Parathyroid adenoma (tissue), 2 donors: ENCODE results near the gene C11orf97.

ENCODE experiments used
- H2AFZ ChIP-seq: fragments of 300-600 bp; sonication (generic); one replicate; pipeline ENCODE4 v1.7.0; 2017; ENCODE audit warnings: antibody characterized with exemption, mild to moderate bottlenecking
- H3K27ac ChIP-seq: fragments of 300-600 bp; sonication (generic); one replicate; pipeline ENCODE4 v1.7.0; 2017
- H3K27me3 ChIP-seq: fragments of 300-600 bp; sonication (generic); one replicate; pipeline ENCODE4 v1.7.0; 2017; ENCODE audit warnings: low read length; ENCODE audit not compliant: control insufficient read depth, insufficient read depth
- H3K36me3 ChIP-seq: fragments of 300-600 bp; sonication (generic); one replicate; pipeline ENCODE4 v1.7.0; 2017; ENCODE audit warnings: low read length; ENCODE audit not compliant: control insufficient read depth, insufficient read depth
- H3K4me1 ChIP-seq: fragments of 300-600 bp; sonication (generic); one replicate; pipeline ENCODE4 v1.7.0; 2017; ENCODE audit warnings: control low read depth
- H3K4me2 ChIP-seq: fragments of 300-600 bp; sonication (generic); one replicate; pipeline ENCODE4 v1.7.0; 2017; ENCODE audit warnings: low read length
- H3K4me3 ChIP-seq: fragments of 300-600 bp; sonication (generic); one replicate; pipeline ENCODE4 v1.7.0; 2017; ENCODE audit warnings: low read depth, low read length
- H3K79me2 ChIP-seq: fragments of 300-600 bp; sonication (generic); one replicate; pipeline ENCODE4 v1.7.0; 2017; ENCODE audit warnings: control low read depth
- H3K9ac ChIP-seq: fragments of 300-600 bp; sonication (generic); one replicate; pipeline ENCODE4 v1.7.0; 2017; ENCODE audit warnings: mild to moderate bottlenecking
- H3K9me3 ChIP-seq: fragments of 300-600 bp; sonication (generic); one replicate; pipeline ENCODE4 v1.7.0; 2017; ENCODE audit warnings: low read length; ENCODE audit not compliant: control insufficient read depth
- CTCF ChIP-seq: fragments of 300-600 bp; sonication (generic); IDR thresholded peaks from one replicate; pipeline ENCODE4 v1.7.0; 2017; ENCODE audit warnings: antibody characterized with exemption, mild to moderate bottlenecking
- donor health status: primary hyperparathyroidism.

Gene C11orf97

GRCh38 chr11:94511932-94512781 is at the start of gene C11orf97:
TSS of gene C11orf97 (plus strand) at chr11:94512461. CDS start at chr11:94512529, 68 bp downstream.
- Histone ChIP-seq H3K79me2 (no peaks in the 10 kb centered on the region), H3K9me3 (no peaks in the 10 kb centered on the region), H3K9ac (no peak within 1 kb of the TSS), H3K27ac (no peak within 1 kb of the TSS), H3K36me3 (no peaks in the 10 kb centered on the region), H2AFZ (peak within 1 kb of the TSS; percentile 78), H3K4me3 (peak within 1 kb of the TSS; percentile 31), H3K27me3 (no peaks in the 10 kb centered on the region), H3K4me1 (no peaks in the 10 kb centered on the region), H3K4me2 (peak within 1 kb of the TSS; percentile 63)
- no peak for TF ChIP-seq CTCF

GRCh38 chr11:94469416-94469815 is 42.8 kb upstream of the C11orf97 start:
- H3K4me1 ChIP-seq, result no peaks in the 10 kb centered on the region
- H3K9ac ChIP-seq, result no peak overlapping the region

GRCh38 chr11:94472916-94473799 is 39.1 kb upstream of the C11orf97 start:
- H3K36me3 ChIP-seq, result no peaks in the 10 kb centered on the region
- no peak overlapping the region for H3K4me2 ChIP-seq
- H3K27me3 ChIP-seq, result no peaks in the 10 kb centered on the region
- TF ChIP-seq CTCF, result no peak
- no peaks in the 10 kb centered on the region for H3K79me2 ChIP-seq
- H3K9me3 ChIP-seq, result no peaks in the 10 kb centered on the region
- H2AFZ ChIP-seq, result no peak overlapping the region
- no peak overlapping the region for H3K27ac ChIP-seq
- no peaks in the 10 kb centered on the region for H3K4me1 ChIP-seq
- H3K4me3 ChIP-seq, result no peak overlapping the region
- no peak overlapping the region for H3K9ac ChIP-seq

More at GRCh38 chr11:94469416-94469815, 42.8 kb upstream of the C11orf97 start:
- Histone ChIP-seq H3K27me3 (no peaks in the 10 kb centered on the region), H2AFZ (no peak overlapping the region), H3K79me2 (no peaks in the 10 kb centered on the region), H3K4me3 (no peak overlapping the region), H3K4me2 (no peak overlapping the region), H3K27ac (no peak overlapping the region), H3K36me3 (no peaks in the 10 kb centered on the region), H3K9me3 (no peaks in the 10 kb centered on the region)
- no peak for TF ChIP-seq CTCF

GRCh38 chr11:94477624-94478023 is 34.6 kb upstream of the C11orf97 start:
- H3K9ac ChIP-seq, result no peak overlapping the region
- H3K27ac ChIP-seq, result no peak overlapping the region
- H3K4me1 ChIP-seq, result no peaks in the 10 kb centered on the region
- no peak overlapping the region for H3K4me2 ChIP-seq
- no peak overlapping the region for H3K4me3 ChIP-seq
- H3K36me3 ChIP-seq, result no peaks in the 10 kb centered on the region
- H2AFZ ChIP-seq, result no peak overlapping the region
- H3K79me2 ChIP-seq, result no peaks in the 10 kb centered on the region
- H3K27me3 ChIP-seq, result no peaks in the 10 kb centered on the region
- TF ChIP-seq CTCF, result no peak
- no peaks in the 10 kb centered on the region for H3K9me3 ChIP-seq
